Measurements from ENCODE around the gene NKTR. TPM values are rescaled to one million over a fixed set of nuclear protein-coding genes. Genes with fewer than 3 reads are reported as not detected.

The NKTR gene
- total RNA-seq, 1 experiment from 2014 or later: 79.8 TPM

DNA sequence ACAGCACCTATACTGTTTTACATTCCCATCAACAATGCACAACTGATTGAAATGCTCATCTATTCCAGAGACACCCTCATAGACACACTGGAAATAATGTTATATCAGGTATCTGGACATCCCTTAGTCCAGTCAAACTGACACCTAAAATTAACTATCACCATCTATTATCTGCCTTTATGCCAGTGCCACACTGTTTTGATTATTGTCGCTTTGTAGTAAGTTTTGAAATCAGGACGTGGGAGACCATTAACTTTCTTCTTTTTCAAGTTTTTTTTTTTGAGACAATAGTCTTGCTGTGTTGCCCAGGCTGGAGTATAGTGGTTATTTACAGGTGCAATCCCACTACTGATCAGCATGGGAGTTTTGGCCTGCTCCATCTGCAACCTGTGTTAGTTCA, 75.4 kb downstream of the NKTR start:
- no peak overlapping the region for H2AFZ ChIP-seq (ENCODE audit: low read length)
- H3K79me1 ChIP-seq (ENCODE audit: insufficient read depth, low read depth, low read length, poor library complexity, severe bottlenecking): no peaks in the 10 kb centered on the region
- no peak overlapping the region for H3K9ac ChIP-seq (ENCODE audit: extremely low read depth, insufficient read length, low read length)
- no peaks in the 10 kb centered on the region for H3K23me2 ChIP-seq (ENCODE audit: insufficient read length, low read depth, low read length, poor library complexity, severe bottlenecking)
- H3K27me3 ChIP-seq (ENCODE audit: insufficient read depth, low read length): no peaks in the 10 kb centered on the region
- H3K4me1 ChIP-seq (ENCODE audit: insufficient read depth, low read length): no peaks in the 10 kb centered on the region
- H4K91ac ChIP-seq (ENCODE audit: insufficient read length, low read depth, low read length): no peak overlapping the region
- H2AK5ac ChIP-seq (ENCODE audit: insufficient read length, low read length): no peak overlapping the region
- no peak overlapping the region for H2BK20ac ChIP-seq (ENCODE audit: low read depth, low read length, poor library complexity, severe bottlenecking)
- no peak for DNase-seq
- H3K4me2 ChIP-seq (ENCODE audit: insufficient read depth, insufficient read length, low read length): no peak overlapping the region
- H3K36me3 Mint-ChIP-seq (ENCODE audit: insufficient read depth in 1 of 3, low read depth in 3 of 3): peaks cover 0 to 9% (median 0%) of the 10 kb centered on the region in 3 experiments; a peak in 2 of 7 replicates
- H3K27me3 Mint-ChIP-seq (ENCODE audit: low read depth): peaks cover 5% of the 10 kb centered on the region
- no peak overlapping the region for H2BK120ac ChIP-seq (ENCODE audit: low read depth, low read length, poor library complexity, severe bottlenecking)
- TF ChIP-seq, protein P1, sequence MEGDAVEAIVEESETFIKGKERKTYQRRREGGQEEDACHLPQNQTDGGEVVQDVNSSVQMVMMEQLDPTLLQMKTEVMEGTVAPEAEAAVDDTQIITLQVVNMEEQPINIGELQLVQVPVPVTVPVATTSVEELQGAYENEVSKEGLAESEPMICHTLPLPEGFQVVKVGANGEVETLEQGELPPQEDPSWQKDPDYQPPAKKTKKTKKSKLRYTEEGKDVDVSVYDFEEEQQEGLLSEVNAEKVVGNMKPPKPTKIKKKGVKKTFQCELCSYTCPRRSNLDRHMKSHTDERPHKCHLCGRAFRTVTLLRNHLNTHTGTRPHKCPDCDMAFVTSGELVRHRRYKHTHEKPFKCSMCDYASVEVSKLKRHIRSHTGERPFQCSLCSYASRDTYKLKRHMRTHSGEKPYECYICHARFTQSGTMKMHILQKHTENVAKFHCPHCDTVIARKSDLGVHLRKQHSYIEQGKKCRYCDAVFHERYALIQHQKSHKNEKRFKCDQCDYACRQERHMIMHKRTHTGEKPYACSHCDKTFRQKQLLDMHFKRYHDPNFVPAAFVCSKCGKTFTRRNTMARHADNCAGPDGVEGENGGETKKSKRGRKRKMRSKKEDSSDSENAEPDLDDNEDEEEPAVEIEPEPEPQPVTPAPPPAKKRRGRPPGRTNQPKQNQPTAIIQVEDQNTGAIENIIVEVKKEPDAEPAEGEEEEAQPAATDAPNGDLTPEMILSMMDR (conservative IDR thresholded peaks at IDR 0.05): no peak
- H3K4ac ChIP-seq (ENCODE audit: low read depth, low read length): no peak overlapping the region
- no peak overlapping the region for H4K8ac ChIP-seq (replicated peaks; ENCODE audit: insufficient read length, low read depth, low read length)
- no peak overlapping the region for H3K27ac ChIP-seq (ENCODE audit: insufficient read length, low read depth, low read length)
- peaks cover 6 to 10% of the 10 kb centered on the region in 2 experiments for H3K9me3 Mint-ChIP-seq
- no peak overlapping the region for H3K27ac Mint-ChIP-seq
- no peak overlapping the region for H2BK5ac ChIP-seq (ENCODE audit: insufficient read length, low read length)
- no peak overlapping the region for H4K5ac ChIP-seq (ENCODE audit: insufficient read length, low read depth, low read length)
- no peak overlapping the region for H2BK15ac ChIP-seq (ENCODE audit: low read depth, low read length)
- no peak overlapping the region for H3K56ac ChIP-seq (ENCODE audit: insufficient read length, low read depth, low read length)
- H3K23ac ChIP-seq (ENCODE audit: insufficient read length, low read depth, low read length): no peak overlapping the region
- no peak overlapping the region for H2BK12ac ChIP-seq (ENCODE audit: insufficient read length, low read depth, low read length)
- no CpG with 5 or more reads among the region's 2 CpGs for WGBS (ENCODE audit: extremely low coverage, insufficient read length, low lambda C conversion rate)
- H3T11ph ChIP-seq (ENCODE audit: low read length): no peak overlapping the region
- no peak overlapping the region for H3K18ac ChIP-seq (ENCODE audit: insufficient read length, low read depth, low read length)
- H3K9me3 ChIP-seq (ENCODE audit: control insufficient read depth, low read depth, low read length): peaks cover 5% of the 10 kb centered on the region
- no peak overlapping the region for H3K4me3 Mint-ChIP-seq
- peaks cover 9 to 10% of the 10 kb centered on the region in 2 experiments for H3K4me1 Mint-ChIP-seq
- no peaks in the 10 kb centered on the region for H4K20me1 ChIP-seq (ENCODE audit: control insufficient read depth, insufficient read depth, insufficient read length)
- no peaks in the 10 kb centered on the region for H3K79me2 ChIP-seq (ENCODE audit: insufficient read depth, low read length)
- H3K14ac ChIP-seq (ENCODE audit: insufficient read depth, low read length): no peak overlapping the region

Data from H9 (cell line).